Measurements from ENCODE around the gene SMARCC1.
"Not testable (repeated sequence)": the region's sequence is repeated elsewhere in the genome, so short reads cannot be mapped to it uniquely, and the experiment has no call there.

The SMARCC1 gene

GRCh38 chr3:47781685-47782445, at the start of gene SMARCC1:
SMARCC1 (minus strand) TSS chr3:47781893; CDS start chr3:47781797, 96 bp downstream.
- Histone ChIP-seq H3K4me3 (peak within 1 kb of the TSS; percentile 78 to 94 (median 90)), H3K27ac (peak within 1 kb of the TSS; percentile 89 to 99 (median 97))

- not testable (repeated sequence) for H3K4me3 ChIP-seq, H3K27ac ChIP-seq
Observed at GRCh38 chr3:47829482-47829881, 47.8 kb upstream of the SMARCC1 start.

- peak overlapping the region; percentile 75 to 95 (median 90) for H3K4me3 ChIP-seq
- peak overlapping the region in 19 of 21 experiments; percentile 63 to 93 (median 88) for H3K27ac ChIP-seq
Observed at GRCh38 chr3:47825590-47825989, 43.9 kb upstream of the SMARCC1 start.

GRCh38 chr3:47824541-47825473, 43.1 kb upstream of the SMARCC1 start:
- Histone ChIP-seq H3K4me3 (peak overlapping the region; percentile 75 to 95 (median 90)), H3K27ac (peak overlapping the region; percentile 63 to 93 (median 85))

- no peak overlapping the region for H3K4me3 ChIP-seq
- H3K27ac ChIP-seq = no peak overlapping the region
Observed at GRCh38 chr3:47817609-47818008, 35.9 kb upstream of the SMARCC1 start.

GRCh38 chr3:47813551-47814177, 32.0 kb upstream of the SMARCC1 start:
- H3K27ac ChIP-seq = no peak overlapping the region
- H3K4me3 ChIP-seq = no peak overlapping the region

- peak overlapping the region in 3 of 21 experiments; percentile 22 to 91 (median 89) for H3K27ac ChIP-seq
- H3K4me3 ChIP-seq = no peak overlapping the region
Observed at GRCh38 chr3:47804577-47804976, 22.9 kb upstream of the SMARCC1 start.

- peak overlapping the region; percentile 88 to 99 (median 96) for H3K27ac ChIP-seq
- H3K4me3 ChIP-seq = peak overlapping the region; percentile 74 to 97 (median 80)
Observed at GRCh38 chr3:47803480-47804025, 21.9 kb upstream of the SMARCC1 start.

GRCh38 chr3:47802734-47803479, 21.2 kb upstream of the SMARCC1 start, which contains the start of gene DHX30:
DHX30 (plus strand) TSS chr3:47803138; CDS start chr3:47810684, 7,546 bp downstream.
- Histone ChIP-seq H3K4me3 (peak within 1 kb of the TSS; percentile 74 to 97 (median 80)), H3K27ac (peak within 1 kb of the TSS; percentile 88 to 99 (median 96))

- no peak overlapping the region for H3K4me3 ChIP-seq
- no peak overlapping the region for H3K27ac ChIP-seq
Observed at GRCh38 chr3:47799733-47800132, 18.0 kb upstream of the SMARCC1 start.

GRCh38 chr3:47794544-47794943, 12.9 kb upstream of the SMARCC1 start:
- Histone ChIP-seq H3K27ac (no peak overlapping the region), H3K4me3 (no peak overlapping the region)

GRCh38 chr3:47792699-47793098, 11.0 kb upstream of the SMARCC1 start:
- Histone ChIP-seq H3K4me3 (no peak overlapping the region), H3K27ac (no peak overlapping the region)

GRCh38 chr3:47791193-47791855, 9.6 kb upstream of the SMARCC1 start:
- H3K4me3 ChIP-seq = no peak overlapping the region
- no peak overlapping the region for H3K27ac ChIP-seq

GRCh38 chr3:47783673-47784072, 2.0 kb upstream of the SMARCC1 start:
- no peak overlapping the region for H3K4me3 ChIP-seq
- H3K27ac ChIP-seq = no peak overlapping the region

GRCh38 chr3:47782446-47783308, 984 bp upstream of the SMARCC1 start:
- H3K27ac ChIP-seq = peak overlapping the region; percentile 89 to 99 (median 97)
- peak overlapping the region; percentile 78 to 94 (median 90) for H3K4me3 ChIP-seq

GRCh38 chr3:47780741-47781684, 680 bp downstream of the SMARCC1 start:
- H3K27ac ChIP-seq = peak overlapping the region; percentile 89 to 99 (median 97)
- H3K4me3 ChIP-seq = peak overlapping the region; percentile 78 to 94 (median 90)

Data from skin epidermis (tissue), 12 donors.